Endometrium (tissue), 2 donors: Measurements from ENCODE around the gene ANKRD9.

Experiments used
- FAIRE-seq: peaks from 2 replicates; lab custom pipeline; 2012; peaks lifted over from hg19 to GRCh38; lab: Jason Lieb, UNC
- donor health status: control.
- donor health status: control.

ANKRD9 gene

GRCh38 chr14:102474934-102475333 lies 34.6 kb downstream of the ANKRD9 start:
- FAIRE-seq = no peak

GRCh38 chr14:102473559-102473958 lies 36.0 kb downstream of the ANKRD9 start:
- FAIRE-seq = no peak

DNA sequence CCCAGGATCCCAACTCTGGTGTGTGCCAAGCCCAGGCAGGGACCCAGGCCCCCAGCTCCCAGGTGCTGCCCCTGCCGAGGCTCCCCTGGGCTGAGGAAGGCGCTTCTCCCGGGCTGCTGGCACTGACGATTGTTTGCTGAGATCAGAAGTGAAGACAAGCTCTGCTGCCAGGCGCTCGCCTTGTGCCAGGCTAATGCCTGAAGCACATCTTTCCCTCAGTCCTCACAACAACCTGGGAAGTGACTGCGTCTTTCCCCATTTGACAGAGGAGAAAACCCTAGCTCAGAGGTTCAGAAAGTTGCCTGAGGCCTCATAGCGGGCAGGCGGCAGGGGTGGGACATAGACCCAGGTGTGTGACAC lies 36.8 kb downstream of the ANKRD9 start:
- no peak for FAIRE-seq

DNA sequence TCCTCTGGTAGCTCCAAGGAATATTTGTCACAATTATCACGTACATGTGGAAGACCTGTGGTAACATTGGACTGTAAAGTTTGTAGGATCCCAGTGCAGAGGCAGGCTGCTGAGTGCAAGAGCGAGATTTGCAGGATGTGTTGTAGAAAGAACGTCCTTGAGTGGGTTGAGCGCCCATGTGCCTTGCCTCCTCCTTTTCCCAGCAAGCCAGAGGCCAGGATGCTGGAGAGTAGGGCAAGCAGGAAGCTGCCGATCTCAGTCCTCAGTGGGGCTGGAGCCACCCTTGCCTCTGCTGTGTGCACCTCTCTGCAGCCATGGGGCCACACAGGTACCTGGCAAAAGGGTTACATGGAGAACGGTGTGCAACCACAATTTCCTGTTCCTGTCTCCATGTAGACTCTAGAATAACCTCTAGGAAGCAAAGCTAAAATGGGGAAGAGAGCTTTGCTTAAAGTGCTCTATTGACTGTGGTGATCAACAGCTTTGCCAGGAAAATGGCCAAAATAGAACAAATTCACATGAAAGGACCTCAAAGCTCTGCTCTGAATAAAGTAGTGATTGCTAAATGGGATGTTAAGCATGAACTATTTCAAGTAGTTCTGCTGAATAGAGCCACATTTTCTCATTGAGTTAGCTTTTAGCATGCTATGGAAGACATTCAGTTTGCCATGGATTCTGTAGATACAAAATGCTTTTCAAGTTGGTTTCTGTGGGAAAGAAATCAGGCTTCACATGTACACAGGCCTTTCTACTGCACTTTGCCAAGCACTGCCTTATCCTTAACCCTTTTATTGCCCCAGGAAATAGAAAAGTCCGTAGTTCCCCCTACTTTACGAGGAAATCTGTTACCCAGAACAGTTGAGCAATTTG lies 37.4 kb downstream of the ANKRD9 start:
- no peak for FAIRE-seq

- no peak for FAIRE-seq
Observed at GRCh38 chr14:102469261-102469660, 40.3 kb downstream of the ANKRD9 start.

DNA sequence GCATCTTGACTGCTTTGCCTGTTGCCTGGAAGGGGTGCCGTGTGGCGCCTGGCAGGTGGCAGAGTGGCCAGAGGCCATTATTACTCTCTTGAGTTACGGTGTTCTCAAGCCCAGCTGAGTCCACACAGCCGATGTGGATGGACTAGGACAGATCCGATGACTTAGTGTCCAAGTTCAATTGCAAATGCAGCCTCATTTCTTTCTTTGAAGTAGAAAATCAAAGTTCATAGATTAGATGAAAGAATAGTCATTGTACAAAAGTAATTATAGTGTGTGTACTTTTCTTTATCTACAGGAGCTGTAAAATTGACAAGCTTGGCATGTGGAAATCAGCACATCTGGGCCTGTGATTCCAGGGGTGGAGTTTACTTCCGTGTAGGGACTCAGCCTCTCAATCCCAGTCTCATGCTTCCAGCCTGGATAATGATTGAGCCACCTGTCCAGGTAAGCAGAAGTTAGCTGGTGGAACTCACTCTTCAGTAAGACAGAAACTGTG lies 44.7 kb downstream of the ANKRD9 start:
- no peak for FAIRE-seq

GRCh38 chr14:102464006-102464405 lies 45.6 kb downstream of the ANKRD9 start:
- no peak for FAIRE-seq

DNA sequence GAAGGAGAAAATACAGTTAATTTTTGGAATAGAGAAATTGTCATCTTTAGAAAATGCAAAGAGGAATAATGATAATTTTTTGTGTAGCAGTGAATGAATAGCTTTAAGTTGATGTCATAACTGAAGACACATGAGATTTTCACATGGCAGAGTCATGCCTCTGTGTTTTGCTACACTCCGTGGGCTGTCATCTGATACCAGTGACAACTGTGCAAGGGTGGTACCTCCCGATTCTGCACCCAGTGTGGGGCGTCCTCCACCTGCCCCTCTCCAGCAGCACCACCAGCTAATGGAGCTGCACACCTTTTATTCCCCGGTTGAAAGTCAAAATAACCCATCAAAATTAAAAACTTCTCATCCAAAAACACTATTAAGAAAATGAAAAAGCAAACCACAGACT lies 47.2 kb downstream of the ANKRD9 start:
- FAIRE-seq = no peak

- no peak for FAIRE-seq
Observed at GRCh38 chr14:102461490-102462338, 47.9 kb downstream of the ANKRD9 start.

- no peak for FAIRE-seq
Observed at GRCh38 chr14:102457509-102457908, 52.1 kb downstream of the ANKRD9 start.

DNA sequence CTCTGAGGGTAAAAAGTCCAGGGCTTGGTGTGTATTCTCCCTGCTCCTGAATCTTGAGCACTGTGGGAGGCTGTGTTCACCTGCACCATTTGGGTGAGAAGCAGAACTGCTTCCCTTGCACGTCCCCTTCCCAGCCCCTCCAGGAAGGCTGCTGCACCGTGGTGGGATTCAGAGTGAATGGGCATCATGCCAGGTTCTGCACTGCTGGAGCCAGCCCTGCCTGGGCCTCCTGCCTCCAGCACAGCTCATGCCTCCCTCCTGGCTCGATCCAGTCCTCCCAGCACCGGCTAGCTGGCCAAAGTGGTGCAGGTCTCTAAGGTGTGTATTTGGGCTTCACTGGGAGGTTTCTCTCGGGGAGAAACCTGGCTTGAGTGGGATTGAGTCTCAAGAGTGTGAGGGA lies 54.9 kb downstream of the ANKRD9 start:
- FAIRE-seq = no peak

DNA sequence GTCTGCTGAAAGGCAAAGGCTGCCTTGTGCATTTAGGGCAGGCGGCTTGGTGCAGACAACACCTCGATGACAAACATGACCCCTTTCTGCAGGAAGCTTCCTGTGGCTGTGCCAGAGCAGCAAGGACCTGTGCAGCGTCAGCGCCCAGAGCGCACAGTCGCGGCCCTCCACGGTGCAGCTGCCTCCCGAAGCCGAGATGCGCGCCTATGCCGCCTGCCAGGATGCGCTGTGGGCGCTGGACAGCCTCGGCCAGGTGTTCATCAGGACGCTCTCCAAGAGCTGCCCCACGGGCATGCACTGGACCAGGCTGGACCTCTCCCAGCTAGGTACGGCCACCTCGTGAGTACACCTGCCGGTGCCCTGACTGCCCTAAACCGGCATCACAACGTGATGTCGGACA lies 57.3 kb downstream of the ANKRD9 start:
- FAIRE-seq = no peak
